NOMO-1 treated with DMSO at 0.1 percent for 48 hours (cell line): ENCODE data around the gene MBNL2.

ENCODE experiments used
- DNase-seq: peaks from one replicate; lab custom pipeline; 2025; ENCODE audit not compliant: unreplicated experiment; lab: John Stamatoyannopoulos, UW

Gene MBNL2

DNA sequence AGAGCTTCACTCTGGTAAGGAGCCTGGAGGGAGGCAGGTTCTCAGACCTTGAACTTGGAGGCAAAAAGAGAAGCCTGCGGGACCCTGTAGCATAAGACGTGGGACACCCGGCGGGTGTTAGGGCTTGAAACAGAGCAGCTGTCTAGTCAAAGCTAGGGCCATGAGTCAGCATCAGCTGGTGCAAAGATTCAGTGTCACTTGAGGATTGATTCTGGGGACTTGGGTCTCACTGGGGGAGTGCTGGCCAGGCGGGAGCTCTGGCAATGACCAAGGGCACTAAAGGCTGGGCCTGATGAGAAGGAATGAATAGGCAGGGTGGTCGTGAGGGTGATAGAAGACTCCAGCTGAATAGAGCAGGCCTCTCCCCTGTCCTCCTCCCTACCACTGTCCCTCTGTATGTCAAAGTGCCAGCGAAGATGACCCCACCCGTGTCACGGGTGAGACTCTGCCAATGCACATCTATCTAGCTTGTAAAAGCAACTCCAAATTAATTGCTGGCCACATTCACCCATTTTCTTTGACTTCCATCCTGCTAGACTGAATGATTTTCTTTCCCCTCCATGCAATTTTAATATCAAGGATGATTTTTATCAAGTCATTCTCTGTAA is 97.1 kb downstream of the MBNL2 start:
- DNase-seq = no peak

DNA sequence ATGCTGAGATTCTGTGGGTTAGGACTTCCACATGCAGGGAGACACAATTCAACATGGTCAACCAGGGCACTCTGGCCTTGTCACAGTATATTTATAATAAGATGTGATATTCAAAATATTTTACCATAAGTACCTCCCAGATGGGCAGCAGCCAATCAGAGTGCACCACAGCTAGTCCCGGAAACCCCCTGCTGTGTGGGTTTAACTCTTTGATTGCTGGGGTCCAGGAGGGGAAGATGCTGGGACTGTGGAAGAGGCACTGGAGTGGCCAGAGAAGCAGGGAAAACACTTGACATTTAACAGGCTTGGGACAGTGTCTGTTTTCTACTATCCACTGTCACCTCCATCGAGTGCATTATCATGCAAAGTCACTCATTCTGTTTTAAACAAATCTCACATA is 99.0 kb downstream of the MBNL2 start:
- no peak for DNase-seq

DNA sequence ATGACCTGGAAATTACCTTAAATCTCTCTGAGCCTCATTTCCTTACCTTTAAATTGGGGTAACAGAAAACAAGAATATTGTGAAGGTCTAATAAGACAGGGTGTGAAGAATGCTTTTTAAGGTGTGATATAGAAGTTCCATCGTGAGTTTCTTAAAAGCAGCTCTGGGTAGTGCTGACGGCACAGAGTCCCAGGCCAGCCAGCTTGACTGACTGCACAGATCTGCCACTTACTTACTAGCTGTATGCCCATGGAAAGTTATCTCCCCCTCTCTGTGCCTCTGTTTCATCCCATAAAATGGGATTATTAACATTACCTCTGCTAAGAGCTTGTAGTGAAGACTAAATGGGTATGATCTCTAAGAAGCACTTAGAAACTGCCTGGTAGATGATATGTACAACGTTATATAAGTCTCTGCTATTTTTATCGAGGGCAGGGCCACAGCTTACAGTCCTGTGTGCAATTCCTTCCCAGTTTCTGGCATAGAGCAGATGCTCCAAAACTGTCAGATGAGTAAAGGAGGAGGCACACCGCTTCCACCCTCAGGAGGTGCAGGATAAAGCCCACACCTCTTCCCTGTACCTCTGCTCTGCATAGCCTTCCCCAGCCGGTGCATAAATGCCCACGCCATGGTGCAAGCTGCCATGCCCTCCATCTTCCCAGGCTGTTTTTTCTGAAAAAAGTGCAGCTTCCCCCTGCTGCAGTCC is 99.6 kb downstream of the MBNL2 start:
- DNase-seq = no peak

DNA sequence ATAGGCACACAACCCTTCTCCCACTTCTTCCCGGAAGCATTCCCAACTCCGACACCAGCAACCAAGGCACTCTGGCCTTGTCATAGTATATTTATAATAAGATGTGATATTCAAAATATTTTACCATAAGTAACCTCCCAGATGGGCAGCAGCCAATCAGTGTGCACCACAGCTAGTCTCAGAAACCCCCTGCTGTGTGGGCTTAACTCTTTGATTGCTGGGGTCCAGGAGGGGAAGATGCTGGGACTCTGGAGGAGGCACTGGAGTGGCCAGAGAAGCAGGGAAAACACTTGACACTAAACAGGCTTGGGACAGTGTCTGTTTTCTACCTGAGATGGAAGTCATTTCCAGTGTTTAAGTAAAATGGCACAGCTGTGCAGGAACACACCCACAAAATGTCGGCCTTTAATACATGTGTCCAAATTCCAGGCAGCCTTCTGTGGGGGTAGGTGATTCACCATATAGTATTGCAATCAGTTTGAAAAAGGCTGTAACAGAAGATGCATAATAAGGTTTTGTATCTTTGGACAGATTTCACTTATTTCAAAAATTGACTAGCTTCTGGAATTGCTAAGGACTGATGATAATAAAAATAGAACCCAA is 100.7 kb downstream of the MBNL2 start:
- DNase-seq = no peak

DNA sequence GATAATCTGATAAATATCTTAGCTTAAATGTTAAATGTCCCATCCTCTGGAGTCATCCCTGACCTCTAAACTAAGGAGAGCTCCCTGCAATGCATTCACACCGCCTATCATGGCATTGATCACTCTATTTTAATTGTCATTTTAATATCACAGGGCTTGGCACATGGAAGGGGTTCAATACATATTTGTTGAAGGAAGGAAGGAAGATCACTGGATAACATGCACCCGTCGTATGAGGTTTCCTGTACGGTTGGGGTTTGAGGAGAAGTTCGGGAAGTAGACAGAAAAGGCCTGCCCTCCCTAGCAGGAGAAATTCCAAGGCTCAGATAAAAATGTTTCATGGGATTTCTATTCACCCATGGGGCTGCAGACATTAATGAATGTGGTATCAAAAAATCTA is 102.0 kb downstream of the MBNL2 start:
- no peak for DNase-seq

DNA sequence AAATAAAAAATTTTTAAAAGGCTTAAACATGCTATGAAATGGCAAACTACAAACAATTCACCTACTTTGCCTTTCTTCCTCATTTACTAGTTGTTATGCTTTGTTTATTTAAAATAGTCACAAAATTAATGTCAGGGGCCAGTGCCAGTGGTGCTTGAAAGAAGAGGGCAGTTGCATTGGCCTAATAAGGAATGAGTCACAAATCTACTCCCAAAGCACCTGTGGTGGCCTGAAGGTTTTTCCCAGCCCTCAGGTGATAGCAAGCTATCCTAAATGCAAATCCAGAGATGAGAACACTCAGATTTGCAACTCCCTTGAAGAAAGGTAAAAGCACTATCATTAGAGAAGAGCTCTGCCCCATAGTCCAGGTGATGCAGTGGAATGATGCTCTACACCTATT is 103.6 kb downstream of the MBNL2 start:
- no peak for DNase-seq

DNA sequence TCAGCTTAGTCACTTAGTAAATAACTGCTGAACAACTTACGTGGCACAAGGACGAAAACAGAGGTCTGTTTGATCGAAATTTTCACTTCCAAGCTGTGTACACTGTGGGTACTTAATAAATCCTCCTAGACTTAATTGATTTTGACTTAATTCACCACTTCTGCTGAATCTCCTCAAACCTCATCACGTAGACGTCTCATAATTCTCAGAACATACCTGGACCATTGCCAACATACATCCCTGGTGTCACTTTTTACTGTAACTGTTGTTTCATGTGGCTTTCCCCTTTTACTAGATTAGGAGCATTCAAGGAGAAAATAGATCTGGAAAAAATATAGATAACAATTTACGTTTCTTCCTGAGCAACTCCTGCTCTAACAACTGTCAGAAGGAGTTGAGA is 105.0 kb downstream of the MBNL2 start:
- DNase-seq = no peak

DNA sequence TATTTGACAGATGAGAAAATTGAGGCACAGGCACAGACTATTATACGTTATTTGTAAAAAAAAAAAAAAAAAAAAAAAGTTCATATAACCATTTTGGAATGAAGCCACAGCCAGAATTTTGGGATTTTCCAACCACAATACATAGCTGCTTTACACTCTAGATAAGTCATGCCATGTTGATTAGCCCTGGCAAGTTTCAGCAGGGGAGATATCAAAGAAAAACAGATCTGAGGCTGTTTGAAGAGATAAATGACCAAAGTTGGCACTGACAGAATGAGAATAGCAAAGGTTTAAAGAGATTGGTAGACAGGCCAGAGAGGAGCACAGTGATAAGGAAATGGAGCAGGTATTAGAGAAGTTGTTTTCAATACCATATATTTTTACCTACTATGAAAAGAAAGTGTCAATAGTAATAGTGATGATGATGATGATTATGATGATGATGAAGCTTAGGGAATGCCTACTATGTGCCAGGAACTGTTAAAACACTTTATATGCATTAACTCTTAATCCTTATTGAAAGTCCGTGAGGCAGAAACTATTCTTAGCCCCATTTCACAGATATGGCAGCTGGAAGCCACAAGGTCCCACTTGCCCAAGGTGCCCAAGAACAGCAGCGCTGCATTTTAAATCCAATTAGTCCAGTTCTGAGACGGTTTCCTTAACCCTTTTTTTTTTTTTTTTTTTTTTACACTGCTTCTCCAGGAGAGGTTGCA is 105.5 kb downstream of the MBNL2 start:
- no peak for DNase-seq

DNA sequence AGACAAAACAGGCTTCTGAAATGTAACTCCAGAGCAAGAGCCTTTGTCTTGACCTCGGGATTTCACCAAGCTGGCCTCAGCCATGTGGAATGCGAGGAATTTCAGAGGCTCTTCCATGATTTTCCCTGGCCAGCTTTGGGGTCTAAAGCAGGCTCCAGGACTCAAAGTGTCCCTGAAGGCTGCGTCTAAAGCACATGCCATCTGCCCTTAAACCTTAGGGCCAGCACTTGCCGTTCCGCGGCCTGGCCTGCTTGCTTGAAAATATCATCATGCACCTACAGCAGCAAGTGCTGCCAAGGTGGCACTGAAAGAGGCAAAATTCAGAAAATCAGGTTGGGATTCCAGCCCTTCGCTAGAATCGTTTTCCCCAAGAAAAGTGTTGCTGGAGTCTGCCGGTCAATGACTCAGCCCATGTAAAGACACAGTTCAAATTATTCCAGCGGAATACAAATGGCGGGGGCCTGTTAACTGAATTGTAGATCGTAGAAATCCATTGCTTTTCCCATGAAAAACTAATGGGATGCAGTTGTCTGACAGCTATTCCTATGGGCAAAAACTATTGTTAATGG is 106.2 kb downstream of the MBNL2 start:
- DNase-seq = no peak

DNA sequence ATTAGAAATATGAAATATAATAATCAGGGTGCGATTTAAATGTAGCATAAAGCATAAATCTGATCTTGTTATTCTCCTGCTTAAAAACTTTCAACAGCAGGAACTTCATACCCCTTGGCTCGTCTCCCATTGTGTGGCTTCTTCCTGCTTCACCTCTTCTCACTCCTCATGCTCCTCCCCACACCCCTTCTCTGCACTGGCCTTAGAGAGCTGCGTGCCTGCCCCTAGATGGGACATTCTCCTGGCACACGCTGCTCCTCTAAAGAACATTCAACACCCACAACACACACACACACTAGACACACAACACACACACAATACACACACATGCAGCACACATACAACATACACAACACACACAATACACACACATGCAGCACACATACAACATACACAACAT is 107.2 kb downstream of the MBNL2 start:
- DNase-seq = no peak

DNA sequence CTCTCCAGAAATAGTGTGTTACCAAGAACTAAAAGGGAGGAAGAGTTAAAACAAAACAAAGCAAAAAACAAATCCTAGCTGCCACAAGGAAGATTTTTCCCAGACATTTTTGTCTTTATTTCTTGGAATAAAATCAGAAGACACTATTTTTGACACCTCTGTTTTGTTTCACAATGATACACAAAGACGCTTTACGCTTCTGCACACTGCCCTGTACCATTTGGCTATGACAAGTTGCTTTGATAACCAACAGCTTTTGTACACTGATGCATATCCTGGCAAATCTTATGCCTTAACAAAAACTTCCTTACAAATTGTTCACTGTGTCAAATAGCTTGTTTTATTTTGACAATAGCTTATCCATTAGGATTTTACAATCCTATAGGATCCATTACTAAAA is 108.3 kb downstream of the MBNL2 start:
- no peak for DNase-seq

DNA sequence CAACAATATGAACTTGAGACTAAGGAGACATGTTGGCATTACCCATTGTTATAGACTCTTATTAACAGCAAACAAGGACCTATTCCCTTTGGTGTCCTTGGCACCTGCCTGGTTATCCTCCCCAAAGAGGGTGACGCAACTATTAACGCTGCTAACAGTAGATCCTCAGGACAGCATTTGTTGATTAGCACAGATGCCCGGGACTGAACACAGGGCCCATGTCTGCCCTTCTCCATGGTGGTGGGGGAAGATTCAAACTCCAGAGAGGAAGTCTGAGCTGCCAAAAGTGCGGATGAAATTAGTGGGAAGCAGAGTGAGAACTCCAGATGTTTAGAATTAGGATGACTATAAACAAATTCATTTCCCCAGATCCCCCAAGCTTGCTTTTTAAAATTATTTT is 110.6 kb downstream of the MBNL2 start:
- no peak for DNase-seq

DNA sequence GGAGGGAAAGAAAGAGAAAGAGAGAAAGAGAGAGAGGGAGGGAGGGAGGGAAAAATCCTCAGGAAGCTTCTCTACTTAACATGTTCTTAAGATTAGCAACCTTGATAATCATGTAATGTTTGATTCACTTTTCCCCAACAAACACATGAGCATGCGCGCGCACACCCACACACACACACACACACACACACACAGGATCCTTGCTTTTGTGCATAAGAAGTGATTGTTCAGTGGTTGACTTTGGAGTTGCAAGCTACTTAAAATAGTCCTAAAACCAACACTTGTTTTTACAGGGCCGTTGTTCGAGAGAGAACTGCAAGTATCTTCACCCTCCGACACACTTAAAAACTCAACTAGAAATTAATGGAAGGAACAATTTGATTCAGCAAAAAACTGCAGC is 111.8 kb downstream of the MBNL2 start:
- DNase-seq = no peak

DNA sequence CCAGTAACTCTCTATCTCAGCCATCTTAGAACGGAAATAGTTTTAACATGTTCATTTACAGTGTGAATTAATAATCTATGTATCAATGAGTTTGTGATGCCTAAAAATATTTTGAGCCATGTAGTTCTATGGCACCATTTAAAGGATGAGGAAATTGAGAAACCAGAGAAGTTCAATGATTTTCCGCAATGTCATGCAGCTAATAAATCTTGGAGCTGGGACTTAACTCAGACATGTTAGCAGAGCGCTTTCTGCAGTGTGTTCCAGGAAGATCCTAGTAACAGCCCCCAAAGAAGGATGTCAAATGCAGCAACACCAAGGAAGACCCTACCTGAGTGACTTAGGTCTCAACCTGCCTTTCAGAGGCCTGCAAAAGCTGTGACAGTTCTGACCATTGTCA is 112.6 kb downstream of the MBNL2 start:
- no peak for DNase-seq

DNA sequence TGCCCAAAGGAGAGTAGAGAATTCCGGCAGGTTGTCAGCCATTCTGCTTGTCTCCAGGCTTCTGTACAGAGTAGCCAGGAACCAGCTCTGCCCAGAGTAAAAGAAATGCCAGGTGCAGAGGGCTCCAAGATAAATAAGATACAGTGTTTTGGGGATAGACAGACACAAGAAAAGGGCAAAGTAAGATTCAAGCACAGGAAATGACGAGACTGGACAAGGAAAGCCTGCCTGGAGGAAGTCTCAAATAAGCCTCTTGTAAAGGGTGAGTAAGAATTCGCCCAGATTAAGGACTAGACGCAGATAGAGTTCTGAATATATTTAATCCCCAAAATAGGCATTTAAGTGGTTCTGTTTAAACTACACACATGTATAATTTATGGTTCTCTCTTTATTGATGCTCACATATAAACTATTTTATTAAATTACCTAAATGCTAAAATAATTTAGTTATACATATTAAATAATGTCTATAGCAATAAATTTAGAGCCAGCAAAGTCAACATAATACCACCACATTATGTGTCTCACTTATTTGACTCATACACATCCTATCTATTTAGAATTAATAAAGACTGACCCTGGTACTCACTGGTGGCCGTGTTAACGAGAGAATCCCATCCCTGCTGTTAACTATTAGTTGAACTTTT is 113.5 kb downstream of the MBNL2 start:
- DNase-seq = no peak

DNA sequence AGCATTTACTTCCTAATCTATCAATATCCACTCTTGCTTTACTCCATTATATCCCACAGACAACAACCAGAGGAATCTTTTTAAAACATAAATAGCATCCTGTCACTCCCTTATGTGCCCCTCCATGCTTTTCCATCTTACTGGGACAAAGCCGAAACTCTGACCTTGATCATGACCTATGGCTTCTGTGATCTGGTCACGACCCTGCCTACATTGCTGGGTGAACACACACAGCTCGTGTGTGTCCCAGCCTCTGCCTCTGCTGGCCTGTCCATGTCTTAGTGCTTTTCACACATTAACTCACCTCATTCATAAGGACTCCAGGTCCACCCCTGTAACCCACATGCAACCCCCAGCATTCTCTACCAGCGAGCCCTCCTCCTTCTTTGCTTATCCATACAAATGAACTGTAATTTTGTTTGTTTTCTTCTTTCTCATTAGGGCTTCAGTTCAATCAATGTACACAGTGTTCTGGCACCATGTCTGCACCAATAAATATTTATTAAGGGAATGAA is 115.9 kb downstream of the MBNL2 start:
- DNase-seq = no peak

DNA sequence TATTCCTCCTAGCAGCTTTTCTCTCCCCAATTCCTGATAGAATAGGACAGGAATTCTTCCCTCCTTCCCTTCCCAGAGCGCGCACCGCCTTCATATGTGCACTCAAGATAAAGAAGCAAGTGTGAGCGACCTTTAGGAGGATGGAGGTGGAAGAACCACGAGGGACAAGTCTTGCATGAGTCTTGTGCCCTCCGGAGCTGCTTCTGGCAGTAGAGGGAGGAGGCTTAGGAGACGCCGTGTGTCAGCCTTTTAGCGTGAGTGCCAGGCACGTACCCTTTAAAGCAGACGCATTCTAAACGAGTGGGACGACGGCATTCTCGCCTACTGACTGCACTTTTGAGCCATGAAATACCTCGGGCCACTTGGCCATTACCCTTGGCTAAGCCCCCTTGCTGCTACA is 116.4 kb downstream of the MBNL2 start:
- DNase-seq = no peak

DNA sequence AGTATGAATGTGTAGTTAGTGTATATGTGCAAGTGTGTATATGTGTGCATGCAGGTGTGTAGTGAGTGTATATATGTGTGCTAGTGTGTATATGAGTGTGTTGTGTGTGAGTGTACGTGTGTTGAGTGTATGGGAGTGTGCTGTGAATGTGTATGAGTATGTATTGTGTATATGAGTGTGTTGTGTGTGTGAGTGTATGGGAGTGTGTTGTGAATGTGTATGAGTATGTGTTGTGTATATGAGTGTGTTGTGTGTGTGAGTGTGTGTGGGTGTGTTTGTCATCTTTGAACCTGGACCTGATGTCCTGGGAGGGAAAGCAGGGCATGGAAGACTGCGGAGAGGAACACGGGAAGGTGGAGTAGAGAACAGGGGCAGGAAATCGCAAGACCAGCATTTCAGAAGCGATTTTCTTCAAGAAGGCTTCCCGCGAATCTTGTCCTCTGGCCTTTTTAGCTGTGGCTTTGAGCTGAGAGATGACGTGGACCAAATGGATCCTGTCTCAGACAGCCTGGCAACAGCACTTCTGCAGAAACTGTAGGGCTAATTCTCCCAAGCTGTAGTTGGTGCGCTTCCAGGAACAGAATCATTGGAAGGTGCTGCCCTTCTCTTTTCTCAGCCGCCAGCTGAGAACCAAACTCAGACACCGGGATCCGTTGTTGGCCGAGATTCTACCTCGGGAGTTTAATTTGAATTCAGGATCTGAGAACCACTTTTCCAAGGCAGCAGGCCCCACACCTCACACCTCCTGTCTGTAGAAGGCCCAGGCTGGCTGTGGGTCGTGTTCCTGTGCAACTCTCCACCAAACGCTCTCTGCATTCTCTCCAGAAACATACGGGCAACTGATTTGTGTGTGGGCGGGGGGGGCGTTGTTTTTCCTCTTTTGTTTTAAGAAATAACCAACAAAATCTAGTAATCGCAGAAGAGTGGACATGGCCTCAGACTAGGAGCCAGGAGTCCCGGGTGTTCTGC is 117.2 kb downstream of the MBNL2 start:
- DNase-seq = no peak

DNA sequence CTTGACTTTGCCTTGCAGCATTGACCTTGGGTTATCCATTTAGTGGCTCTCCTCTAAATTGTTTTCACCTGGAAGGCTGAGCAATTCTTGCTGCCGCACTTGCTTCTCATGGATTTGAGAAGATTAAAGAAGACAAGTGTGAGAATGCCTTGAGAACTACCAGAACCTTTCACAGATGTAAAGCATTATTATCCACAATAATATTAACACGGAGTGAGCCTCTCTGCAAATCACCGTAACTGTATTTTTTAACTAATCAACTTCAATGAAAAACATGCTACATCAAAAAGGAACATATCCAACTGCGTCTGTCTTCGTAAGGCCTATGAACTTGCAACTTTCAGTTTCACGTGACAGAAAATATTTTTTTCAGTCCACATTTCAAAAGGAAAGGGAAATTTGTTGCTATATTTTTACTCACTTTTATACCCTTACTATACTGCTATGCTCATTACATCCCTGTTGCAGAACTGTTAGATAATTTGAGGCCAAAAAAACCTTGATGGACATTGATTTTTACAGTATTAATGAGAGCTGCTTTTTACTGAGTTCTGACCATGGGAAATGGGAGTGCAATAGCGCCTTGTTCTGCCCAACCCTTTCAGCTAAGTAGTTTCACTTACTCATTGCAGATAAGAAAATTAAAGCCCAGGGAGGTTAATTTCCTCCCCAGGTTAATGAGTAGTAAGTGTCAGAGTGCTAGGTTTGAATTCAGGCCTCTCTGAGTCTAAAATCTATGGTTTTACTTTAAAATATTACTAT is 118.0 kb downstream of the MBNL2 start:
- no peak for DNase-seq
